Measurements from ENCODE around the gene CCDC97.
A peak's percentile ranks its signal among the peaks of the same experiment; 100 is the strongest.

The CCDC97 gene

GRCh38 chr19:41325947-41326706, 16.2 kb downstream of the CCDC97 start:
- H3K4me3 ChIP-seq (ENCODE audit: low read depth, low read length), result 0 out of 2 replicates have a peak overlapping the region, but pooled peaks have one; percentile 17
- TF ChIP-seq CTCF (IDR thresholded peaks at IDR 0.05; ENCODE audit: low read depth, low read length), result no peak

DNA sequence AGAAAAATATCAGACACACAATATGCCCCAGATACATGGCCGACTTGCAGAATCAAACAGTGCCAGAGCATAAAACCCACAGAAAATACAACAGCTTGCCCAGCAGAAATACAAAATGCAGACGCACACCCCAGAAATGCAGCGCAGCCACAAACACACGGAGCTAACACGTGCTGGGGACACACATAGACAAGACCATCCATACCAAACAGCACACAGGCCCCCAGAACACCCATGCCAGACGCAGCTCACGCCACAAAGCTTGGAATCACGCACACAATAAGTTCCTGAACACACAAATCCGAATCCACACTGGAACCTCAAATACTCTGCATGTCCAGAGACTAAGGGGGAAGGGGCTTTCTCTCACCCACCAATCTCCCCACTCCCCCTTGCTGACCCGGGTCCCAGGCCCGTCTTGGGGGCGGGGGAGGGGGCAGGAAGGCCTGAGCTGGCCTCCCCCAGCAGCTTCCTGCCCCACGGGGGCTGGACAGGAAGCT, 17.2 kb downstream of the CCDC97 start:
- H3K4me3 ChIP-seq (ENCODE audit: low read depth, low read length), result no peak overlapping the region
- no peak for TF ChIP-seq CTCF (IDR thresholded peaks at IDR 0.05; ENCODE audit: low read depth, low read length)

DNA sequence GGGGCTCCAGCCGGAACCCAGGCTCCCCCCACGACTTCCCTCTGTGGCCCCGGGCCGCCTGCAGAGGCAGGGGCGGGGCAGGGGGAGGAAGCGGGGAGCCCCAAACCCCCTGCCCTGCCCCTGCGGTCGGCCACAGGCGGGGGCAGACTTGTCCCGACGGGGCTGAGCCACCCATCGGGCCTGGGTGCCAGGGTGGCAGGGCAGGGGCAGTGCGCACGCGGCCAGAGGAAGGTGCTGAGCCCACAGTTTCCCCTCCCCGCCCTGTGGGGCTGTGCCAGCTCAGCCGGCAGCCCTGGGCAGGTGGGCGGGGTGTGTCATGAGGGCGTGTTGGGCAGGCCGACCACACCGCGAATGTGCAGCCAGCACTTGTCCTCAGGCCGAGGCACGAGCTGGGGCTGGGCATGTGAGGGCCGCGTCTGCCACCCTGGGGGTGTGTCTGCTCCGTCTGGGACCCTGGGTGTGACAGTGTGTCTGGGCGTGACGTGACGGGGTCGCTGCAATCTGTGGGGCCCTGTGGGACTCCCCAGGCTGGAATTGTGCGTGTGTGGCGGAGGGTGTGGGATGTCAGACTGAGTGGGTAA, 17.7 kb downstream of the CCDC97 start:
- no peak for TF ChIP-seq CTCF (IDR thresholded peaks at IDR 0.05; ENCODE audit: low read depth, low read length)
- H3K4me3 ChIP-seq (ENCODE audit: low read depth, low read length), result no peak overlapping the region

DNA sequence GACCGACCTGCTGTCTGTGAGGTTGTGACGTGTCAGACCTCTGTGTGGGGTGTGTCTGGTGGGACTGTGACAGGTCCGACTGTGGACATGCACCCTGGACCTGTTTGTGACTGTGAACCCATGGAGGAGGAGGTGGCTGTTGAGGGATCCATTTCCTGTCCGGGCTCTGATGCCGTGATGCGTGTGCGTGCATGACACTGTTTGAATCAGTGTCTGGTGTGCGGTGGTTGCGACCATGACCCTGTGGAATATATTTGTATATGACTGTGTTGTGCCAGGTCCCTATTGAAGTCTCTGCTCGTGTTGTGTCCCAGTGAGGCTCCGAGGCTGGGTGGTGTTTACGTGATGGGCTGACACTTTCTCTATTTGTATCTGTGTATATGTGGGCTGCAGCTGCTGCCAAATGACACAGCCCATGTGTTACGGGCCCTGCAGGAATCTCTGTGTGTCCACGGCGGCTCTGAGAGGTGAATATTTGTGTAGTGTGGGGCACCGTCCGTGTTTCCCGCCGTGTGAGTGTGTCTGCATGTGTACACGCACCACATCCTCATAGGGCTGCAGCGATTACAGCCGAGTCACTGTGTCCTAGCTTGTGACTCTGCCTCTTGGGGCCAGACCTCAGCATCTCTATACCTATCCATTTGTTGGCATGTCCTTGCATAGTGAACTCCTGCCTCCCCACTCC, 18.3 kb downstream of the CCDC97 start:
- H3K4me3 ChIP-seq (ENCODE audit: low read depth, low read length), result no peak overlapping the region
- no peak for TF ChIP-seq CTCF (IDR thresholded peaks at IDR 0.05; ENCODE audit: low read depth, low read length)

DNA sequence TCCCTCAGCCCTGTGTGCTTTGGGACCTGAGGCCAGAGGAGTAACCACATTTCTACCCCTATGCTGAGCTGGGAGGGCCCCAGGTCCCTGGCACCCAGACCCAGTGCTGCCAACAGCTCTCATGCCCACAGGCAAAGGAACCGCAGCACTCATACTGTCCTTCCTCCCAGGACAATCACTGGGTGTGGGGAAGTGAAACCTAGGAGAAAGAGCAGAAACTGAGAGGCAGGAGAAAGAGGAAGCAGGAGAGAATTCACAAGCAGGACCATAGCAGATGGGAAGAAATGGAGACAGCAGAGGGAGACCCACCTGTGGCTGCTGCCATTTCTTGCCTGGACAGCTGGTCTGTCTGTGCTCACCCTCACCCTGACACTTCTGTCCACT, 18.9 kb downstream of the CCDC97 start:
- TF ChIP-seq CTCF (IDR thresholded peaks at IDR 0.05; ENCODE audit: low read depth, low read length), result no peak
- H3K4me3 ChIP-seq (ENCODE audit: low read depth, low read length), result no peak overlapping the region

DNA sequence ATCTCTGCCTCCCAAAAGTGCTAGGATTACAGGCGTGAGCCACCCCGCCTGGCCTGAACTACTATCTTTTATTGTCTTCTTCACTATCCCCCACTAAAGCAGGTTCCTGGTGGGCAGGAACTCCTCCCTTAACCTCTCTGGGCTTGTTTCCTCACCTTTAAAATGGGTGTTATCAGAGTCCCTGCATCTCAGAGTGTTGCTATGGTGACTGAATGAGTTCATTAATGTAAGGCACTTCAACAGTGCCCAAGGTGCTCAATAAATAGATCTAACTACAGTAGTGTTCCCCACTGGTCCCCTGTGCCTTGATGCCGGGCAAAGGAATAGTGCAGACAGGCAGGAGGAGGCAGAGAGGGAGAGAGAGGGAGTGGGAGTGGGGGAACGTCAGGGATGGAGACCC, 20.5 kb downstream of the CCDC97 start:
- TF ChIP-seq CTCF (IDR thresholded peaks at IDR 0.05; ENCODE audit: low read depth, low read length), result no peak
- H3K4me3 ChIP-seq (ENCODE audit: low read depth, low read length), result no peak overlapping the region

Data from WI38 (cell line).